Mesendoderm (in vitro differentiated cells): ENCODE measurements around the gene OR10A5.
"Not testable (repeated sequence)": the region's sequence is repeated elsewhere in the genome, so short reads cannot be mapped to it uniquely, and the experiment has no call there.

Experiments
- DNase-seq: peaks from one replicate; pipeline ENCODE4 v3.0.0; 2013
- H2AK5ac ChIP-seq: 2 replicates; pipeline ENCODE4 v1.6.1; 2013; ENCODE audit warnings: low read length, inconsistent platforms
- H2BK120ac ChIP-seq: 2 replicates; pipeline ENCODE4 v1.6.1; 2013; ENCODE audit warnings: low read depth, mild to moderate bottlenecking, low read length, moderate library complexity, mixed read lengths
- H2BK15ac ChIP-seq: replicated peaks from 2 replicates; pipeline ENCODE4 v1.6.1; 2013; ENCODE audit warnings: low read depth, mild to moderate bottlenecking, moderate library complexity
- H2BK5ac ChIP-seq: 2 replicates; pipeline ENCODE4 v1.6.1; 2013; ENCODE audit warnings: low read length, inconsistent platforms
- H3K18ac ChIP-seq: 2 replicates; pipeline ENCODE4 v1.6.1; 2013; ENCODE audit warnings: mild to moderate bottlenecking, low read length, mixed read lengths
- H3K23ac ChIP-seq: one replicate; pipeline ENCODE4 v1.6.1; 2013; ENCODE audit warnings: low read length
- H3K27ac ChIP-seq: 2 replicates; pipeline ENCODE4 v1.5.1; 2013; ENCODE audit warnings: low read depth, mild to moderate bottlenecking, inconsistent platforms, low read length, moderate library complexity
- H3K27me3 ChIP-seq: 2 replicates; pipeline ENCODE4 v1.6.1; 2013; ENCODE audit warnings: low read length, control low read depth, mild to moderate bottlenecking, inconsistent platforms; ENCODE audit not compliant: insufficient read depth, poor library complexity
- H3K36me3 ChIP-seq: 2 replicates; pipeline ENCODE4 v1.6.1; 2013; ENCODE audit warnings: low read length, inconsistent platforms; ENCODE audit not compliant: control insufficient read depth, insufficient read depth
- H3K4ac ChIP-seq: one replicate; pipeline ENCODE4 v1.6.1; 2013; ENCODE audit warnings: low read depth, mild to moderate bottlenecking, low read length, moderate library complexity
- H3K4me1 ChIP-seq: 2 replicates; pipeline ENCODE4 v1.6.1; 2013; ENCODE audit warnings: low read depth, low read length, inconsistent platforms; ENCODE audit not compliant: control insufficient read depth
- H3K4me2 ChIP-seq: 2 replicates; pipeline ENCODE4 v1.6.1; 2013; ENCODE audit warnings: low read length
- H3K4me3 ChIP-seq: 2 replicates; pipeline ENCODE4 v1.5.1; 2013; ENCODE audit warnings: mild to moderate bottlenecking, low read length
- H3K56ac ChIP-seq: one replicate; pipeline ENCODE4 v1.6.1; 2013; ENCODE audit warnings: low read length
- H3K79me1 ChIP-seq: 2 replicates; pipeline ENCODE4 v1.6.1; 2013; ENCODE audit warnings: low read length, inconsistent platforms
- H3K79me2 ChIP-seq: 2 replicates; pipeline ENCODE4 v1.6.1; 2013; ENCODE audit warnings: mild to moderate bottlenecking, low read length; ENCODE audit not compliant: control insufficient read depth, insufficient read depth
- H3K9ac ChIP-seq: 2 replicates; pipeline ENCODE4 v1.6.1; 2013; ENCODE audit warnings: low read length, inconsistent platforms
- H4K5ac ChIP-seq: one replicate; pipeline ENCODE4 v1.6.1; 2013; ENCODE audit warnings: low read length
- H4K8ac ChIP-seq: one replicate; pipeline ENCODE4 v1.6.1; 2013; ENCODE audit warnings: low read depth, mild to moderate bottlenecking, control low read depth, low read length, moderate library complexity
- WGBS: extraction: QIAGEN DNeasy Blood & Tissue Kit; methylation state at CpG from one replicate; pipeline ENCODE4 v1.1.7; 2013; ENCODE audit warnings: low lambda C conversion rate, missing lambda C conversion rate; ENCODE audit not compliant: insufficient coverage; ENCODE audit errors: extremely low coverage; 5-methylcytosine and 5-hydroxymethylcytosine counted together

The OR10A5 gene

GRCh38 chr11:6876914-6877313 is 31.4 kb downstream of the OR10A5 start:
- H3K4me2 ChIP-seq, result no peak overlapping the region

GRCh38 chr11:6882751-6883150 is 37.3 kb downstream of the OR10A5 start:
- no peak for DNase-seq

More at GRCh38 chr11:6876914-6877313, 31.4 kb downstream of the OR10A5 start:
- Histone ChIP-seq H3K79me2 (no peaks in the 10 kb centered on the region), H4K5ac (no peak overlapping the region), H4K8ac (no peak overlapping the region), H2BK120ac (no peak overlapping the region), H2BK5ac (no peak overlapping the region), H3K27me3 (no peaks in the 10 kb centered on the region), H3K18ac (no peak overlapping the region), H3K79me1 (no peaks in the 10 kb centered on the region), H3K9ac (no peak overlapping the region), H3K36me3 (no peaks in the 10 kb centered on the region), H3K56ac (no peak overlapping the region), H3K27ac (no peak overlapping the region), H3K4ac (no peak overlapping the region), H3K4me3 (no peak overlapping the region), H2BK15ac (no peak overlapping the region), H3K4me1 (no peaks in the 10 kb centered on the region), H2AK5ac (no peak overlapping the region), H3K23ac (no peak overlapping the region)
- DNase-seq, result no peak
- no CpG with 5 or more reads among the region's 3 CpGs for WGBS

GRCh38 chr11:6887711-6888110 is 42.2 kb downstream of the OR10A5 start:
- not testable (repeated sequence) for H2BK5ac ChIP-seq, H3K4me2 ChIP-seq, H2AK5ac ChIP-seq, H3K4me1 ChIP-seq, H2BK120ac ChIP-seq, H4K8ac ChIP-seq, H3K23ac ChIP-seq, H3K27me3 ChIP-seq, H3K9ac ChIP-seq, H3K18ac ChIP-seq, H3K4me3 ChIP-seq, H3K27ac ChIP-seq, H4K5ac ChIP-seq, H3K56ac ChIP-seq, H3K79me1 ChIP-seq, H3K36me3 ChIP-seq, H2BK15ac ChIP-seq, H3K79me2 ChIP-seq, H3K4ac ChIP-seq, DNase-seq
- WGBS, result no CpG with 5 or more reads among the region's 5 CpGs

More at GRCh38 chr11:6882751-6883150, 37.3 kb downstream of the OR10A5 start:
- Histone ChIP-seq H3K56ac (no peak overlapping the region), H4K5ac (no peak overlapping the region), H3K79me2 (no peaks in the 10 kb centered on the region), H3K27me3 (no peaks in the 10 kb centered on the region), H3K4me2 (no peak overlapping the region), H2BK15ac (no peak overlapping the region), H2BK5ac (no peak overlapping the region), H4K8ac (no peak overlapping the region), H2AK5ac (no peak overlapping the region), H3K9ac (no peak overlapping the region), H3K4ac (no peak overlapping the region), H3K79me1 (no peaks in the 10 kb centered on the region), H3K23ac (no peak overlapping the region), H3K27ac (no peak overlapping the region), H3K36me3 (no peaks in the 10 kb centered on the region), H3K4me3 (no peak overlapping the region), H2BK120ac (no peak overlapping the region), H3K18ac (no peak overlapping the region), H3K4me1 (no peaks in the 10 kb centered on the region)

DNA sequence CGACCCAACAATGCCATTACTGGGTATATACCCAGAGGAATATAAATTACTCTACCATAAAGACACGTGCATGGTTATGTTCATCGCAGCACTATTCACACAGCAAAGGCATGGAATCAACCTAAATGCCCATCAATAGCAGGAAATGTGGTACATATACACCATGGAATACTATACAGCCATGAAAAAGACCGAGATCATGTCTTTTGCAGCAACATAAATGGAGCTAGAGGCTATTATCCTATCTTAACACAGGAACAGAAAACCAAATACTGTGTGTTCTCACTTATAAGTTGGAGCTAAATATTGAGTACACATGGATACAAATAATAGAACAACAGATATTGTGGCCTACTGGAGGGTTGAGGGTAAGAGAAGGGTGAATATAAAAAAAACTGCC is 43.3 kb downstream of the OR10A5 start:
- H3K27ac ChIP-seq, result no peak overlapping the region
- no peak overlapping the region for H3K4me3 ChIP-seq
- no peak overlapping the region for H3K4ac ChIP-seq
- H3K18ac ChIP-seq, result no peak overlapping the region
- no peaks in the 10 kb centered on the region for H3K27me3 ChIP-seq
- no peaks in the 10 kb centered on the region for H3K79me1 ChIP-seq
- H3K9ac ChIP-seq, result no peak overlapping the region
- DNase-seq, result no peak
- H2BK120ac ChIP-seq, result no peak overlapping the region
- H2AK5ac ChIP-seq, result no peak overlapping the region
- no peak overlapping the region for H3K23ac ChIP-seq
- no peak overlapping the region for H3K4me2 ChIP-seq
- no CpG with 5 or more reads among the region's 4 CpGs for WGBS
- H3K79me2 ChIP-seq, result no peaks in the 10 kb centered on the region
- no peak overlapping the region for H2BK5ac ChIP-seq
- H4K8ac ChIP-seq, result no peak overlapping the region
- H4K5ac ChIP-seq, result no peak overlapping the region
- H3K4me1 ChIP-seq, result no peaks in the 10 kb centered on the region
- H2BK15ac ChIP-seq, result no peak overlapping the region
- H3K56ac ChIP-seq, result no peak overlapping the region
- no peaks in the 10 kb centered on the region for H3K36me3 ChIP-seq

DNA sequence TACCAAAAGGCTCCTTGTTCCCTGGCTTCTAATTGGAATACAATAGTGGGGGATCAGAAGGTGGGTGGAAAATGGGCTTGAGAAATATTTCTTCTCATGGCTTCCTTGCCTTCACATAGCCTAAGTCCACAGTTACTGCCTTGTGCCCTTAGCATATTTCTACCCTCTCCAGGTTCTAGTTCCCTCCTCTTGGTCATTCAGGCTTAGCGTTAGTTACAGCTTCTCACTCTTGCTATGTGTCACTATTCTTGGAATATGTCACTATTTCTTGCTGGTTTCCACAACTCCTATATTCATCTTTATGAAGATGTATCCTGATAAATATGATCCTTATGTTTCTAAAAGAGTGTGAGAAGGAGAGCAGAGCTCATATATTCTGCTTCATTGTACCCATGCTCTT is 44.4 kb downstream of the OR10A5 start:
- Histone ChIP-seq H3K27ac (no peak overlapping the region), H4K5ac (no peak overlapping the region), H3K79me1 (no peaks in the 10 kb centered on the region), H3K23ac (no peak overlapping the region), H3K4me1 (no peaks in the 10 kb centered on the region), H2BK5ac (no peak overlapping the region), H3K4me3 (no peak overlapping the region), H3K27me3 (no peaks in the 10 kb centered on the region), H3K4ac (no peak overlapping the region), H2BK120ac (no peak overlapping the region), H3K56ac (no peak overlapping the region), H3K79me2 (no peaks in the 10 kb centered on the region), H3K36me3 (no peaks in the 10 kb centered on the region), H3K4me2 (no peak overlapping the region), H4K8ac (no peak overlapping the region), H2AK5ac (no peak overlapping the region), H3K9ac (no peak overlapping the region), H3K18ac (no peak overlapping the region), H2BK15ac (no peak overlapping the region)
- no CpG with 5 or more reads among the region's 1 CpG for WGBS
- DNase-seq, result no peak

GRCh38 chr11:6892400-6892799 is 46.9 kb downstream of the OR10A5 start, which contains the start of gene OR2D2:
Gene OR2D2 (minus strand): TSS chr11:6892500. CDS start chr11:6892500, 0 bp downstream.
- Histone ChIP-seq H3K56ac (no peak within 1 kb of the TSS), H3K27ac (no peak within 1 kb of the TSS), H3K4me2 (no peak within 1 kb of the TSS), H3K23ac (no peak within 1 kb of the TSS), H2BK120ac (no peak within 1 kb of the TSS), H3K9ac (no peak within 1 kb of the TSS), H3K79me1 (no peaks in the 10 kb centered on the region), H3K4me1 (no peaks in the 10 kb centered on the region), H3K4me3 (no peak within 1 kb of the TSS), H4K8ac (no peak within 1 kb of the TSS), H3K4ac (no peak within 1 kb of the TSS), H3K36me3 (no peaks in the 10 kb centered on the region), H2AK5ac (no peak within 1 kb of the TSS), H2BK15ac (no peak within 1 kb of the TSS), H2BK5ac (no peak within 1 kb of the TSS), H3K79me2 (no peaks in the 10 kb centered on the region), H3K27me3 (no peaks in the 10 kb centered on the region), H4K5ac (no peak within 1 kb of the TSS), H3K18ac (no peak within 1 kb of the TSS)
- WGBS, result no CpG with 5 or more reads among the region's 2 CpGs
- DNase-seq, result no peak
